Prostate gland (tissue), 2 donors: Measurements from ENCODE around the gene LRP8. TPM values are rescaled to one million over a fixed set of nuclear protein-coding genes. Genes with fewer than 3 reads are reported as not detected.

Experiments
- DNase-seq: peaks from one replicate; pipeline ENCODE4 v3.0.0-alpha.2; 2019; ENCODE audit warnings: low spot score
- H3K27ac ChIP-seq, 2 donors: fragments of 200-600 bp; sonication (generic); 2 replicates each; pipeline ENCODE4 v1.5.1; 2017 to 2019
- H3K27me3 ChIP-seq: fragments of 200-600 bp; sonication (generic); replicated peaks from 2 replicates; pipeline ENCODE4 v1.5.1; 2019; ENCODE audit not compliant: insufficient read depth
- H3K36me3 ChIP-seq, 2 donors: fragments of 200-600 bp; sonication (generic); 1 replicate in 1 of 2; 2 replicates in 1 of 2; pipeline versions ENCODE4 v1.5.1 to v1.8.1; 2017 to 2019
- H3K4me1 ChIP-seq: fragments of 200-600 bp; sonication (generic); replicated peaks from 2 replicates; pipeline ENCODE4 v1.5.1; 2019
- H3K4me3 ChIP-seq, 2 donors: fragments of 200-600 bp; sonication (generic); 2 replicates each; pipeline ENCODE4 v1.5.1; 2017 to 2019
- H3K9me3 ChIP-seq: fragments of 200-600 bp; sonication (generic); 2 replicates; pipeline ENCODE4 v1.5.1; 2017
- POLR2A ChIP-seq: fragments of 450-650 bp; IDR thresholded peaks from one replicate; pipeline ENCODE4 v1.6.1; 2016; ENCODE audit warnings: antibody characterized with exemption, mild to moderate bottlenecking
- POLR2AphosphoS5 ChIP-seq: sonication (generic); formaldehyde crosslinking; IDR thresholded peaks from one replicate; pipeline ENCODE4 v1.6.1; 2017; ENCODE audit warnings: antibody characterized with exemption
- WGBS: methylation state at CpG from one replicate; pipeline ENCODE4 v1.1.5; 2018; 5-methylcytosine and 5-hydroxymethylcytosine counted together
- intact Hi-C: fragments of 100-400 bp; cut with DNase I; formaldehyde crosslinking; loops from one replicate; pipeline ENCODE4 v1.14.2; 2022
- total RNA-seq, 2 donors: library from RNA; depleted of rRNA; stranded (reverse); fragments of >200 nt; gene quantifications; one replicate each; pipeline ENCODE4 v1.1.0, GENCODE V29; 2016
- TF ChIP-seq, protein P1 (sequence below), 4 experiments: fragments of 200-600 bp in 2 of 4; fragments of 450-650 bp in 2 of 4; sonication (generic) in 2 of 4; IDR thresholded peaks; 1 replicate in 3 of 4; 2 replicates in 1 of 4; pipeline ENCODE4 v1.5.1; 2016 to 2019; ENCODE audit warnings: antibody characterized with exemption in 4 of 4, mild to moderate bottlenecking in 2 of 4, moderate library complexity in 2 of 4

The LRP8 gene
- total RNA-seq, 2 donors from 2014 or later = 6.7 to 130 TPM

DNA sequence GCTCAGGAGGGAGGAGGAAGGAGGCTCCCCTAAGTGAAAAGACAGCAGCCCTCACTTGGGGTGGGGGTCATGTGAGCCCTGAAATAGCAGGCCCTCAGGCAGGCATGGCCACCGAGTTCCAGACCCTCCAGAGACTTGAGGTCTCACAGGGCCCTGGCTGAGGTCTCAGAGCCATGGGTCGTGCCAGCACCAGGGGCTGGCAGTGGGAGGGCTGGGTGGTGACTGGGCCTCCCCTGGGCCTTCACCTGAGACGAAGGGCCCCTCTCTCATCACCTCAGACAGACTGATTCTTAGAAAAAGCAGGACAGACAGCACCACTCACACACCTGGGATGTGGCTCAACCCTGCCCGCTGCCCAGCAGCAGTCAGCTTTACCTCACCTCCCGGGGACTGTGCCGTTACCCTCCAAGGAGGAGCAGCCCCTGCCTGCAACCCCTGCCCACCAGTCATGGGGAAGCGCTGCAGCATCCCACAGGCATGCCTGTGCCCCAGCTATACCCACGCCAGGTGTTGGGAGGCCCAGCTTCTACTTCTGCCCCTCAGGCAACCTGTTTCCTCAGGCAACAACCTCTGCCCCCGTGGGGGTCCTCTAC lies 42.6 kb upstream of the LRP8 start:
- Histone ChIP-seq H3K9me3 (no peaks in the 10 kb centered on the region), H3K4me3 (no peak overlapping the region), H3K36me3 (no peaks in the 10 kb centered on the region), H3K27me3 (no peaks in the 10 kb centered on the region), H3K4me1 (no peaks in the 10 kb centered on the region), H3K27ac (no peak overlapping the region)
- no peak for DNase-seq
- intact Hi-C loops = no loop called here
- TF ChIP-seq POLR2A (no peak), POLR2AphosphoS5 (no peak)
- TF ChIP-seq, protein P1, sequence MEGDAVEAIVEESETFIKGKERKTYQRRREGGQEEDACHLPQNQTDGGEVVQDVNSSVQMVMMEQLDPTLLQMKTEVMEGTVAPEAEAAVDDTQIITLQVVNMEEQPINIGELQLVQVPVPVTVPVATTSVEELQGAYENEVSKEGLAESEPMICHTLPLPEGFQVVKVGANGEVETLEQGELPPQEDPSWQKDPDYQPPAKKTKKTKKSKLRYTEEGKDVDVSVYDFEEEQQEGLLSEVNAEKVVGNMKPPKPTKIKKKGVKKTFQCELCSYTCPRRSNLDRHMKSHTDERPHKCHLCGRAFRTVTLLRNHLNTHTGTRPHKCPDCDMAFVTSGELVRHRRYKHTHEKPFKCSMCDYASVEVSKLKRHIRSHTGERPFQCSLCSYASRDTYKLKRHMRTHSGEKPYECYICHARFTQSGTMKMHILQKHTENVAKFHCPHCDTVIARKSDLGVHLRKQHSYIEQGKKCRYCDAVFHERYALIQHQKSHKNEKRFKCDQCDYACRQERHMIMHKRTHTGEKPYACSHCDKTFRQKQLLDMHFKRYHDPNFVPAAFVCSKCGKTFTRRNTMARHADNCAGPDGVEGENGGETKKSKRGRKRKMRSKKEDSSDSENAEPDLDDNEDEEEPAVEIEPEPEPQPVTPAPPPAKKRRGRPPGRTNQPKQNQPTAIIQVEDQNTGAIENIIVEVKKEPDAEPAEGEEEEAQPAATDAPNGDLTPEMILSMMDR (IDR thresholded peaks at IDR 0.05) = no peak
- 85% methylated on average over 9 of the region's 9 CpGs for WGBS

DNA sequence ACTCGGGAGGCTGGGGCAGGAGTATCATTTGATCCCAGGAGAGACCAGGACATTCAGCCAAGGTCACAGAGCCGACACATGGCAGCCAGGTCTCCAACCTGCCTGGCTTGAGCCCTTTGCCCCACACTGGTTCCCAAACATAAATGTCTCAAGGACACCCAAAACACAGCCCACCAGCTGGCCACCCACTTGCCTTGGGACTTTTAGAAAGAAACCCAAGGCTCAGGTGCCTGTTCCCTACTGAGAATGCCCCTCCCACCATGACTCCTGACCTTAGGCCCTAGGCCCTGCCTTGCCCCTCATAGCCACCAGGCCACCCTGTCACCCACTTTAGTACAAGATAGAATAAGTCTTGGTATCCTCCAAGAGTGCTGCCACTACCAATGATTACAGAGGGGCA lies 41.9 kb upstream of the LRP8 start:
- TF ChIP-seq, protein P1 (IDR thresholded peaks at IDR 0.05) = no peak
- no peak for TF ChIP-seq POLR2A
- no peak for TF ChIP-seq POLR2AphosphoS5
- DNase-seq = no peak
- intact Hi-C loops = no loop called here
- H3K4me3 ChIP-seq = no peak overlapping the region
- no peaks in the 10 kb centered on the region for H3K27me3 ChIP-seq
- no peaks in the 10 kb centered on the region for H3K36me3 ChIP-seq
- H3K4me1 ChIP-seq = no peaks in the 10 kb centered on the region
- no peaks in the 10 kb centered on the region for H3K9me3 ChIP-seq
- H3K27ac ChIP-seq = no peak overlapping the region
- WGBS = 97% methylated on average over 2 of the region's 2 CpGs

DNA sequence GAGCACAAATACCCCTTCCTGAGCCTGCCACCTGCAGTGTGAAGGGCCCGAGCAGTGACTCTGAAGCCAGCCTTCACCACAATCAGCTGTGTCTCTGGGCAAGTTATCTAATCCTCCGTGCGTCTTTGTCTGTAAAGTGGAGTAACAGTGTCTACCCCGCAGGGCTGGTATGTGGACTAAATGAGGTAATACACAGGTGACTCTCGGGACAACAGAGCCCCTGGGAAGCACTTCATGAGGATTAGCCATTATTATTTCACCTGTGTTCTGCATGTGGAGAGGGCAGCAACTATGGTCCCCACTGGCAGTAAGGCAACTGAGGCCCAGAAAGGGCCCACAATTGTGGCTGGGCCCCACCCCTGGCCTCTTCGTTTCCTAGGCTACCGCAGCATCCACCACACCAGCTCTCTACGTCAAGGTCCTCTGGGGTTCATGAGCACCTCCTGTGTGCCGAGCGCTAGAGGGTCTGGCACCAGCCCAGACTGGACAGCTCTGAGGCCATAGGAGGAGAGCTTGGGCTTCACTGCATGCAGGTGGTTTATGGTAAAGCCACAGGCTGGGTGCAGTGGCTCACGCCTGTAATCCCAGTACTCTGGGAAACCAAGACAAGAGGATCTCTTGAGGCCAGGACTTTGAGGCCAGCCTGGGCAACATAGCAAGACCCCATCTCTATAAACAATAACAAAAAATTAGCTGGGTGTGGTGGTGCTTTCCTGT lies 41.3 kb upstream of the LRP8 start:
- no peak for DNase-seq
- intact Hi-C loops = no loop called here

DNA sequence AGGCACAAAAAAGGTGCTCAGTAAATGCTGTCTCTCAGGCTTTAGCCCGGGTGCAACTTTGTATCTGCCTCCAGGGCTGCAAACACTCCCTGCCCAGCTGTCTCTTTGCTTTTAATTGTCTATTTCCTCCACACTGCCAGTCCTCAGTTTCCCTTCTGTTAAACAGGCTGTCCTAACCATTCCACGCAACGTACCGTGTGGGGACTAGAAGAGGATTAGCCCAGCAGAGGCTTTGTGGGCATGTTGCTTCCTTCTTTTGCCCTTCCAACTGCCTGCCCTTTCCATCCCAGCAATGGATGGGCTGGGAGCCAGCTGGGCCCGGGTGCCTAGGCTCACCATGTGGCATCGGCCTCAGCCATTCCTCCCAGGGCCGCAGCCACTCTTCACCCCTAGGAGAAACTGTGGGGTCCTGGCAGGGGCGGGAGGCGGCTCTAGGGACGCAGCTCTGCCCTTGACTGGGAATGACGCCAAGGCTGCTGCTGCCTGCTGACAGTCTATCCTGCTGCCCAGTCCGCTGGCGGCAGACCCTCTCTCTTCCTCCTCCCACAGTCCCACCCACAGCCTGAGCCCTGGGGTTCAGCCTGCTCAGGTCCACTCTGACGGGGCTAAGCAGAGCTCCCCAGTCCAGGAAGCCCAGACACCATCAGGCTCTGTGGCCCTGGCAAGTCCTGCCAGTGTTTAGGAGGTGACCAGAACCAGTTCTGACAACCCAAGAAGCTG lies 40.6 kb upstream of the LRP8 start:
- no peak for DNase-seq

More for the DNA sequence above, 41.3 kb upstream of the LRP8 start:
- no peak overlapping the region for H3K4me3 ChIP-seq
- no peaks in the 10 kb centered on the region for H3K9me3 ChIP-seq
- TF ChIP-seq POLR2A (no peak), POLR2AphosphoS5 (no peak)
- TF ChIP-seq, protein P1 (IDR thresholded peaks at IDR 0.05) = no peak
- H3K27me3 ChIP-seq = no peaks in the 10 kb centered on the region
- H3K36me3 ChIP-seq = no peaks in the 10 kb centered on the region
- WGBS = 88% methylated on average over 11 of the region's 11 CpGs
- H3K4me1 ChIP-seq = no peaks in the 10 kb centered on the region
- no peak overlapping the region for H3K27ac ChIP-seq

More for the DNA sequence above, 40.6 kb upstream of the LRP8 start:
- no peak overlapping the region for H3K4me3 ChIP-seq
- no peak overlapping the region for H3K27ac ChIP-seq
- H3K9me3 ChIP-seq = no peaks in the 10 kb centered on the region
- H3K36me3 ChIP-seq = no peaks in the 10 kb centered on the region
- 57% methylated on average over 14 of the region's 14 CpGs for WGBS
- H3K27me3 ChIP-seq = no peaks in the 10 kb centered on the region
- no peaks in the 10 kb centered on the region for H3K4me1 ChIP-seq
- intact Hi-C loops = no loop called here
- no peak for TF ChIP-seq POLR2AphosphoS5
- TF ChIP-seq, protein P1 (IDR thresholded peaks at IDR 0.05) = no peak
- no peak for TF ChIP-seq POLR2A
